Medulla oblongata (tissue), 1 donor: ENCODE data around the gene DYNLT2.
"Not testable (repeated sequence)": the region's sequence is repeated elsewhere in the genome, so short reads cannot be mapped to it uniquely, and the experiment has no call there.

Experiments used
- DNase-seq: peaks from one replicate; pipeline ENCODE4 v3.0.0-alpha.2; 2015; ENCODE audit errors: extremely low spot score

DYNLT2 gene

GRCh38 chr6:169701311-169701953, 49.9 kb downstream of the DYNLT2 start:
- peak; percentile 14 for DNase-seq

- DNase-seq: no peak
Observed at GRCh38 chr6:169700296-169700695, 51.1 kb downstream of the DYNLT2 start.

GRCh38 chr6:169697115-169697514, 54.3 kb downstream of the DYNLT2 start:
- DNase-seq: not testable (repeated sequence)

GRCh38 chr6:169695131-169695530, 56.2 kb downstream of the DYNLT2 start:
- no peak for DNase-seq

GRCh38 chr6:169692516-169692915, 58.9 kb downstream of the DYNLT2 start:
- DNase-seq: no peak

GRCh38 chr6:169691260-169691659, 60.1 kb downstream of the DYNLT2 start:
- DNase-seq: no peak
